Measurements from ENCODE around the gene CREBRF. TPM values are rescaled to one million over a fixed set of nuclear protein-coding genes. Genes with fewer than 3 reads are reported as not detected.

Gene CREBRF
- total and polyA plus RNA-seq, 2 experiments from 2014 or later, result 14.7 to 21.0 TPM

- H4K20me1 ChIP-seq (ENCODE audit: insufficient read depth, poor library complexity, severe bottlenecking), result no peaks in the 10 kb centered on the region
- no peak overlapping the region for H3K27ac ChIP-seq
- no peak overlapping the region for H2AFZ ChIP-seq
- TF ChIP-seq EZH2phosphoT487 (IDR thresholded peaks at IDR 0.05; ENCODE audit: low read depth, severe bottlenecking, unreplicated experiment), result no peak
- no peak for TF ChIP-seq CTCF (IDR thresholded peaks at IDR 0.05; ENCODE audit: poor library complexity)
- no peak for TF ChIP-seq EZH2 (IDR thresholded peaks at IDR 0.05; ENCODE audit: borderline replicate concordance)
- no peaks in the 10 kb centered on the region for H3K9me3 ChIP-seq (ENCODE audit: low read depth)
- H3K79me2 ChIP-seq, result no peaks in the 10 kb centered on the region
- no peak overlapping the region for H3K4me2 ChIP-seq
- no peaks in the 10 kb centered on the region for H3K9me2 ChIP-seq (replicated peaks; ENCODE audit: insufficient read depth)
- H3K4me1 ChIP-seq (ENCODE audit: insufficient read depth), result no peaks in the 10 kb centered on the region
- H3K27me3 ChIP-seq, result no peaks in the 10 kb centered on the region
- WGBS (ENCODE audit: low lambda C conversion rate, missing lambda C conversion rate), result 88% methylated on average over 2 of the region's 2 CpGs
- no peak overlapping the region for H3K4me3 ChIP-seq
- H3K36me3 ChIP-seq (replicated peaks; ENCODE audit: insufficient read depth, low read depth), result no peaks in the 10 kb centered on the region
- DNase-seq (ENCODE audit: low spot score), result peak; percentile 20
These were observed 109.2 kb downstream of the CREBRF start for GRCh38 chr5:173165177-173166016.

GRCh38 chr5:173172166-173172565 is 116.0 kb downstream of the CREBRF start:
- DNase-seq (ENCODE audit: low spot score), result no peak
- Histone ChIP-seq H3K27ac (no peak overlapping the region), H3K4me3 (no peak overlapping the region), H3K36me3 (replicated peaks; ENCODE audit: insufficient read depth, low read depth) (no peaks in the 10 kb centered on the region), H4K20me1 (ENCODE audit: insufficient read depth, poor library complexity, severe bottlenecking) (no peaks in the 10 kb centered on the region), H3K4me2 (no peak overlapping the region), H3K4me1 (ENCODE audit: insufficient read depth) (no peaks in the 10 kb centered on the region), H3K27me3 (no peaks in the 10 kb centered on the region), H3K9me3 (ENCODE audit: low read depth) (no peaks in the 10 kb centered on the region), H2AFZ (no peak overlapping the region), H3K9me2 (replicated peaks; ENCODE audit: insufficient read depth) (no peaks in the 10 kb centered on the region), H3K79me2 (no peaks in the 10 kb centered on the region)
- WGBS (ENCODE audit: low lambda C conversion rate, missing lambda C conversion rate), result 84% methylated on average over 8 of the region's 8 CpGs
- TF ChIP-seq EZH2 (IDR thresholded peaks at IDR 0.05; ENCODE audit: borderline replicate concordance) (no peak), CTCF (IDR thresholded peaks at IDR 0.05; ENCODE audit: poor library complexity) (no peak), EZH2phosphoT487 (IDR thresholded peaks at IDR 0.05; ENCODE audit: low read depth, severe bottlenecking, unreplicated experiment) (no peak)

- no peaks in the 10 kb centered on the region for H3K4me1 ChIP-seq (ENCODE audit: insufficient read depth)
- H3K4me2 ChIP-seq, result no peak overlapping the region
- no peak overlapping the region for H3K4me3 ChIP-seq
- no peak for DNase-seq (ENCODE audit: low spot score)
- no peaks in the 10 kb centered on the region for H3K9me2 ChIP-seq (replicated peaks; ENCODE audit: insufficient read depth)
- H3K9me3 ChIP-seq (ENCODE audit: low read depth), result no peaks in the 10 kb centered on the region
- H3K27ac ChIP-seq, result no peak overlapping the region
- no peaks in the 10 kb centered on the region for H3K27me3 ChIP-seq
- no peaks in the 10 kb centered on the region for H3K79me2 ChIP-seq
- no peak overlapping the region for H2AFZ ChIP-seq
- TF ChIP-seq CTCF (IDR thresholded peaks at IDR 0.05; ENCODE audit: poor library complexity) (no peak), EZH2phosphoT487 (IDR thresholded peaks at IDR 0.05; ENCODE audit: low read depth, severe bottlenecking, unreplicated experiment) (no peak), EZH2 (IDR thresholded peaks at IDR 0.05; ENCODE audit: borderline replicate concordance) (no peak)
- H4K20me1 ChIP-seq (ENCODE audit: insufficient read depth, poor library complexity, severe bottlenecking), result no peaks in the 10 kb centered on the region
- 34% methylated on average over 4 of the region's 4 CpGs for WGBS (ENCODE audit: low lambda C conversion rate, missing lambda C conversion rate)
- no peaks in the 10 kb centered on the region for H3K36me3 ChIP-seq (replicated peaks; ENCODE audit: insufficient read depth, low read depth)
These were observed 119.4 kb downstream of the CREBRF start for GRCh38 chr5:173175523-173175922.
